ENCODE measurements around the gene GRK3.

DNA sequence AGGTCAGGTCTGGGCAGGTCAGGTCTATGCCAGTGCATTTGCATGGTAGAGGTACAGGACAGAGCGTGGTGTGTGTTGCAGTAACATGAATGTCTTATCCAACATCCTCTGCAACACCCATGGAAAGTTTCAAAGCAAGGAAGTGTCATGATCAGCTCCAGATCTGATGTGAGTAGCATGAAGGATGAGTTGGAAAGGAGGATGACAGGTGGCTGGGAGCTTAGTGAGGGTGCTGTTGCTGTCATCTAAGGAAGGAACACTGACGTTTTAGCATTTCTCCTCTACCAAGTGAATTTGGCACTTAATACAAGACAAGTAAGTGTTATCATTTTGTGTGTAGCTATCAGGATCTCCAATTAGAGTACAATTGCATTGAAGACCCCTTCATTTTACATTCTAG, 65.1 kb downstream of the GRK3 start:
- no peak for TF ChIP-seq RFX5 (IDR thresholded peaks at IDR 0.05; ENCODE audit: low read depth, low read length)
- TF ChIP-seq, protein P1, sequence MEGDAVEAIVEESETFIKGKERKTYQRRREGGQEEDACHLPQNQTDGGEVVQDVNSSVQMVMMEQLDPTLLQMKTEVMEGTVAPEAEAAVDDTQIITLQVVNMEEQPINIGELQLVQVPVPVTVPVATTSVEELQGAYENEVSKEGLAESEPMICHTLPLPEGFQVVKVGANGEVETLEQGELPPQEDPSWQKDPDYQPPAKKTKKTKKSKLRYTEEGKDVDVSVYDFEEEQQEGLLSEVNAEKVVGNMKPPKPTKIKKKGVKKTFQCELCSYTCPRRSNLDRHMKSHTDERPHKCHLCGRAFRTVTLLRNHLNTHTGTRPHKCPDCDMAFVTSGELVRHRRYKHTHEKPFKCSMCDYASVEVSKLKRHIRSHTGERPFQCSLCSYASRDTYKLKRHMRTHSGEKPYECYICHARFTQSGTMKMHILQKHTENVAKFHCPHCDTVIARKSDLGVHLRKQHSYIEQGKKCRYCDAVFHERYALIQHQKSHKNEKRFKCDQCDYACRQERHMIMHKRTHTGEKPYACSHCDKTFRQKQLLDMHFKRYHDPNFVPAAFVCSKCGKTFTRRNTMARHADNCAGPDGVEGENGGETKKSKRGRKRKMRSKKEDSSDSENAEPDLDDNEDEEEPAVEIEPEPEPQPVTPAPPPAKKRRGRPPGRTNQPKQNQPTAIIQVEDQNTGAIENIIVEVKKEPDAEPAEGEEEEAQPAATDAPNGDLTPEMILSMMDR (conservative IDR thresholded peaks at IDR 0.05; ENCODE audit: low read depth, low read length), result no peak
- no peak for TF ChIP-seq POLR2A (IDR thresholded peaks at IDR 0.05; ENCODE audit: low read depth, low read length)
- TF ChIP-seq MAZ (IDR thresholded peaks at IDR 0.05; ENCODE audit: borderline replicate concordance, low read depth, low read length), result no peak

All from IMR-90 (cell line).